Esophagus muscularis mucosa (tissue), 4 donors: Measurements from ENCODE around the gene CFAP92.

Experiments used
- CTCF ChIP-seq, 3 experiments: fragments of 200-600 bp in 2 of 3; fragments of 450-650 bp in 1 of 3; sonication (generic) in 2 of 3; IDR thresholded peaks; one replicate each; pipeline ENCODE4 v1.5.1; 2017 to 2019; ENCODE audit warnings: antibody characterized with exemption in 3 of 3, mild to moderate bottlenecking in 2 of 3, moderate library complexity in 1 of 3
- EP300 ChIP-seq: sonication (generic); formaldehyde crosslinking; IDR thresholded peaks from one replicate; pipeline ENCODE4 v1.6.1; 2017; ENCODE audit warnings: antibody characterized with exemption
- POLR2A ChIP-seq: fragments of 450-650 bp; IDR thresholded peaks from one replicate; pipeline ENCODE4 v1.6.1; 2017; ENCODE audit warnings: antibody characterized with exemption, moderate library complexity, mild to moderate bottlenecking, low read depth
- POLR2AphosphoS5 ChIP-seq, 2 donors: sonication (generic); formaldehyde crosslinking; IDR thresholded peaks; one replicate each; pipeline ENCODE4 v1.6.1; 2017; ENCODE audit warnings: antibody characterized with exemption in 2 of 2

- no peak for TF ChIP-seq CTCF (IDR thresholded peaks at IDR 0.05)
- TF ChIP-seq POLR2A = no peak
- no peak for TF ChIP-seq EP300
- TF ChIP-seq POLR2AphosphoS5 (IDR thresholded peaks at IDR 0.05) = peak; percentile 11 to 33
Observed at GRCh38 chr3:129015388-129016105, 21.7 kb upstream of the CFAP92 start.
